ENCODE results near the gene CACNG4. TPM values are rescaled to one million over a fixed set of nuclear protein-coding genes. Genes with fewer than 3 reads are reported as not detected.

Gene CACNG4
- total RNA-seq, 4 donors from 2014 or later, result 1.7 to 12.5 (median 2.9) TPM

GRCh38 chr17:67051155-67051538 lies 86.6 kb downstream of the CACNG4 start:
- intact Hi-C loops (cut with DNase I), result no loop called here

GRCh38 chr17:67051837-67052236 lies 87.3 kb downstream of the CACNG4 start:
- WGBS, result 94% methylated on average over 5 of the region's 5 CpGs
- Histone ChIP-seq H3K4me3 (no peak overlapping the region), H3K9me3 (peaks cover 0 to 28% (median 18%) of the 10 kb centered on the region in 4 donors), H3K27me3 (no peaks in the 10 kb centered on the region), H3K36me3 (no peaks in the 10 kb centered on the region), H3K27ac (replicated peaks in 1 of 4) (no peak overlapping the region), H3K4me1 (no peaks in the 10 kb centered on the region)
- intact Hi-C loops (cut with DNase I), result no loop called here
- no peak for DNase-seq (ENCODE audit: extremely low spot score)
- TF ChIP-seq POLR2A (IDR thresholded peaks at IDR 0.05; ENCODE audit: low read depth) (no peak), POLR2AphosphoS5 (IDR thresholded peaks at IDR 0.05) (no peak), EP300 (IDR thresholded peaks at IDR 0.05) (no peak), CTCF (IDR thresholded peaks at IDR 0.05) (no peak)

More at GRCh38 chr17:67051155-67051538, 86.6 kb downstream of the CACNG4 start:
- H3K27ac ChIP-seq (replicated peaks in 1 of 4), result no peak overlapping the region
- no peaks in the 10 kb centered on the region for H3K27me3 ChIP-seq
- TF ChIP-seq POLR2AphosphoS5 (IDR thresholded peaks at IDR 0.05) (no peak), POLR2A (IDR thresholded peaks at IDR 0.05; ENCODE audit: low read depth) (no peak), EP300 (IDR thresholded peaks at IDR 0.05) (no peak), CTCF (IDR thresholded peaks at IDR 0.05) (no peak)
- no peaks in the 10 kb centered on the region for H3K36me3 ChIP-seq
- no peak overlapping the region for H3K4me3 ChIP-seq
- H3K9me3 ChIP-seq, result peaks cover 0 to 28% (median 18%) of the 10 kb centered on the region in 4 donors
- no peaks in the 10 kb centered on the region for H3K4me1 ChIP-seq
- DNase-seq (ENCODE audit: extremely low spot score), result no peak
- WGBS, result 68% methylated on average over 3 of the region's 4 CpGs

GRCh38 chr17:67052720-67053437 lies 88.4 kb downstream of the CACNG4 start:
- intact Hi-C loops (cut with DNase I), result no loop called here
- WGBS, result 92% methylated on average over 9 of the region's 9 CpGs
- TF ChIP-seq EP300 (IDR thresholded peaks at IDR 0.05) (no peak), POLR2A (IDR thresholded peaks at IDR 0.05; ENCODE audit: low read depth) (no peak), CTCF (IDR thresholded peaks at IDR 0.05) (no peak), POLR2AphosphoS5 (IDR thresholded peaks at IDR 0.05) (no peak)
- H3K36me3 ChIP-seq, result no peaks in the 10 kb centered on the region
- no peak overlapping the region for H3K27ac ChIP-seq (replicated peaks in 1 of 4)
- no peaks in the 10 kb centered on the region for H3K27me3 ChIP-seq
- H3K4me1 ChIP-seq, result no peaks in the 10 kb centered on the region
- H3K4me3 ChIP-seq, result no peak overlapping the region
- peaks cover 0 to 25% (median 14%) of the 10 kb centered on the region in 4 donors for H3K9me3 ChIP-seq
- no peak for DNase-seq (ENCODE audit: extremely low spot score)

GRCh38 chr17:67053438-67054000 lies 89.0 kb downstream of the CACNG4 start:
- Histone ChIP-seq H3K9me3 (peaks cover 0 to 19% (median 12%) of the 10 kb centered on the region in 4 donors), H3K27ac (replicated peaks in 1 of 4) (no peak overlapping the region), H3K4me3 (no peak overlapping the region), H3K27me3 (no peaks in the 10 kb centered on the region), H3K4me1 (no peaks in the 10 kb centered on the region), H3K36me3 (no peaks in the 10 kb centered on the region)
- 60% methylated on average over 1 of the region's 9 CpGs for WGBS
- TF ChIP-seq POLR2AphosphoS5 (IDR thresholded peaks at IDR 0.05) (no peak), CTCF (IDR thresholded peaks at IDR 0.05) (no peak), POLR2A (IDR thresholded peaks at IDR 0.05; ENCODE audit: low read depth) (no peak), EP300 (IDR thresholded peaks at IDR 0.05) (no peak)
- no peak for DNase-seq (ENCODE audit: extremely low spot score)
- intact Hi-C loops (cut with DNase I), result no loop called here

All from esophagus muscularis mucosa (tissue), 4 donors.